Measurements from ENCODE around the gene RBM27. TPM values are rescaled to one million over a fixed set of nuclear protein-coding genes. Genes with fewer than 3 reads are reported as not detected.

RBM27 gene
- total RNA-seq, 1 experiment from 2014 or later: 25.1 TPM

- peaks cover 10% of the 10 kb centered on the region; the same call in 1 of the 2 replicates for H3F3A ChIP-seq (ENCODE audit: insufficient read depth, low read depth)
- peaks cover 14% of the 10 kb centered on the region for H4K20me1 ChIP-seq (ENCODE audit: insufficient read depth)
- no TSS peak for BruUV-seq (replicated peaks)
- TF ChIP-seq EZH2 (IDR thresholded peaks at IDR 0.05; ENCODE audit: low read depth): no peak
- TF ChIP-seq CTCF (conservative IDR thresholded peaks at IDR 0.05): no peak
- no peaks in the 10 kb centered on the region for H3K27me3 ChIP-seq (ENCODE audit: insufficient read depth, low read depth)
- no peak overlapping the region for H3K27ac ChIP-seq
- H2AFZ ChIP-seq: no peak overlapping the region
- H3K9me3 ChIP-seq (ENCODE audit: insufficient read depth, low read depth): no peaks in the 10 kb centered on the region
- CTCF ChIA-PET: no interaction called here
- 0 out of 2 replicates have a peak, but pooled peaks cover 8% of the 10 kb centered on the region for H3K79me2 ChIP-seq (ENCODE audit: low read depth)
- no peaks in the 10 kb centered on the region for H3K4me1 ChIP-seq (replicated peaks; ENCODE audit: insufficient read depth)
- DNase-seq: no peak
- H3K36me3 ChIP-seq (ENCODE audit: low read depth): 0 out of 2 replicates have a peak, but pooled peaks cover 8% of the 10 kb centered on the region
- POLR2A ChIA-PET (ENCODE audit: unreplicated experiment): no interaction called here
- no peak overlapping the region for H3K4me3 ChIP-seq
- intact Hi-C loops (cut with micrococcal nuclease; ENCODE audit: unreplicated experiment): no loop called here
- H3K4me2 ChIP-seq: no peak overlapping the region
- H3K9me2 ChIP-seq (ENCODE audit: insufficient read depth): no peaks in the 10 kb centered on the region
Measured at GRCh38 chr5:146249801-146250200, 46.4 kb downstream of the RBM27 start.

Other genes with a start within 250 kb of the RBM27 start
- gene PLAC8L1, start 98.0 kb upstream of the RBM27 start, total RNA-seq (2021): not detected in 2 replicates
- gene LARS1, start 21.0 kb upstream of the RBM27 start, total RNA-seq (2021): 111 and 146 TPM in 2 replicates
- gene POU4F3, start 135.2 kb downstream of the RBM27 start, total RNA-seq (2021): 0.23 TPM in 1 of 2 replicates, not detected in the other
- 75.9 and 79.9 TPM in 2 replicates for gene TCERG1, start 243.7 kb downstream of the RBM27 start, total RNA-seq (2021)